GM19438 (cell line): Measurements from ENCODE around the gene PDLIM4.

Experiments used
- ATAC-seq: cut with Tn5 transposase; IDR thresholded peaks from one replicate; pipeline ENCODE4 v1.9.1; 2021; ENCODE audit warnings: low read depth; ENCODE audit not compliant: unreplicated experiment

Gene PDLIM4

GRCh38 chr5:132266031-132266835 lies 8.7 kb downstream of the PDLIM4 start:
- ATAC-seq = no peak

GRCh38 chr5:132266836-132267160 lies 9.3 kb downstream of the PDLIM4 start:
- no peak for ATAC-seq

- no peak for ATAC-seq
Observed at GRCh38 chr5:132267166-132267739, 9.8 kb downstream of the PDLIM4 start.

DNA sequence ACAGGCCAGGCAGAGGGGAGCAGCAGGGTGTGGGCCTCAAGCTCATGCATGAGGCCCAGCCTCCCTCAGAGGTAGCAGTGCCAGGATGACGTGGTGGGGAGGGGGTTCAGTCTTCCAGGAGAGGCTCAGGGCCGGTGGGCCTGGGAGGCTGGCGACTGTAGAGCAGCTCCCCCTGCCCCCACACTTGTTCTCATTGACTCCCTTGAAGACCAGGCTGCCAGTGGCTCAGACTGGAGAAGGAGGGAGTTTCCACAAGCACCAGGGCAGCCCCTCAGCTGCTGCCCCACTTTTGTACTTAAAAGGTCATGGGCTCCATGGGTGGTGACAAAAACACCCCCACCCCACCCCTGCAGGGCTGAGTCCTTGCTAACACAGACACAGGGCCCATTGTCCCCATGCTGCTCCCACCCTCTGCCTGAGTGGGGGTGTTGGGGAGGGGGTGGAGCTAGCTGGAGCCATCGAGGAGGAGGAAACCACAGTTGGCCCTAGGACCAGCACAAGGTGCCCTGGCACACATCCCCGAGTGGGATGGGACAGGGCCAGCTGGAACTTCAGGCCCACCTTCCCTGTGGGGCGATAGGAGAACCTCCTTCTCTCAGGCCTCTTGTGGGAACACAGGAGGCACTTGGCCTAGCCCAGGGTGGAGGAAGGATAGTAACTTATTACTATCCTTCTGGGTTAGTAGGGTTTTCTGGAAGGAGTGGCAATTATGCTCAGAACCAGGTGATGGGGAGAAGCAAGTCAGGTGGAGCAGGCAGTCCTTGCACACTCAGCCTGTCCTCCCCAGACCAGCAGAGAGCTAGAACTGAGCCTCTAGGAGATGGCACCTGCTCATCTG lies 10.7 kb downstream of the PDLIM4 start:
- no peak for ATAC-seq

- peak; percentile 57 for ATAC-seq
Observed at GRCh38 chr5:132268769-132269551, 11.5 kb downstream of the PDLIM4 start.

GRCh38 chr5:132269635-132270334 lies 12.3 kb downstream of the PDLIM4 start:
- no peak for ATAC-seq

DNA sequence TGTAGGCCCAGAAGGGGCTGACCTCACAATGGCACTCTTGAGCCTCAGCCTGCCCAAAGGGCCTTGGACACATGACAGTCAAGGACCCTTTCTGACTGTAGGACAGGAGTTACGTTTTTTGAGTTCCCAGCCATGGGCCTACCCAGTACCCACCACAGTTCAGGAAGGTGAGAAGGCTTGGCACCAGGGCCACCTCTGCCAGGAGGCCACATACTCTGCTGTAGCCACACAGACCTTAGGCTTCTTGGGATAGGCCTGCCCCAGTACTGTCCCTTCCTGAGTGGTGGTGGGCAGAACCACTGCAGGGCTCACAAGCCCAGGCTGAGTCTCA lies 12.8 kb downstream of the PDLIM4 start:
- no peak for ATAC-seq

- ATAC-seq = no peak
Observed at GRCh38 chr5:132270706-132271105, 13.2 kb downstream of the PDLIM4 start.

- no peak for ATAC-seq
Observed at GRCh38 chr5:132271251-132272246, 14.1 kb downstream of the PDLIM4 start.

- no peak for ATAC-seq
Observed at GRCh38 chr5:132272311-132273210, 15.1 kb downstream of the PDLIM4 start.

DNA sequence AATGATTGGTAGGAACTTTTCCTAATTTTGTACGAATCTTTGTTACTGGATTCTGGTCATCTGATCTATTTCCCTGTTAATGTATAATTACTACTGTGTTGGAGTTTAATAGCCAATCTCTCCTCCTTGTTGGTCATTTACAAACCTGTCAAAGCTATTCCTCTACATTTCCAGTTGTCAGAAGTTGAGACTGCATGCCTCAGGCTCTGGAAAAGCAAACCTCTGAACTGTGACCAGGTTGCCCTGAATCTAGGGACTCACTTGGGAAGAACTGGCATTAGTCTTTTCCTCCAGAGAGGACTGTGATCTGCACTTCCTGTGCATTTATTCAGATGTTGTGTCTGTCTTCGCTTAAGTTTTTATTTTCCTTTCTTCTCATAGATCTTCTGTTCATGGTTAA lies 16.1 kb downstream of the PDLIM4 start:
- no peak for ATAC-seq

GRCh38 chr5:132274050-132274792 lies 16.7 kb downstream of the PDLIM4 start:
- ATAC-seq = no peak

- no peak for ATAC-seq
Observed at GRCh38 chr5:132275367-132276220, 18.1 kb downstream of the PDLIM4 start.

DNA sequence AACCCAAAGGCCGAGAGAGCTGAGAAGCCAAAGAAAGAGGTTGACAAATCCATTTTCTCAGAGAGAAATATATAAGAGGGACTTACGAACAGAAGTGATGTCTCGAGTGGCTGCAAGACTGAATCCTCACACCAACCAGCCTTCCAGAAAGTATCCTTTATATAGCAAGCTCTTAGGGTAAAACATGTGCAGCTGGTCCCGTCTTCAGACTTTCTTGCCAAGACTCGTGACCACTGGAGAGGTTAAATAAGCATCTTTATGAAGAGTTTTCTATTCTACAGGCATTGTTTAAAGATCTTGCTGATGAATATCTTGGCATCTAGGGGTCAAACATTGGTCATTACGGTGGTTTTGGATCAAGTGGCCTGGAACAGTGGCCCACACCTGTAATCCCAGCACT lies 19.8 kb downstream of the PDLIM4 start:
- ATAC-seq = no peak

DNA sequence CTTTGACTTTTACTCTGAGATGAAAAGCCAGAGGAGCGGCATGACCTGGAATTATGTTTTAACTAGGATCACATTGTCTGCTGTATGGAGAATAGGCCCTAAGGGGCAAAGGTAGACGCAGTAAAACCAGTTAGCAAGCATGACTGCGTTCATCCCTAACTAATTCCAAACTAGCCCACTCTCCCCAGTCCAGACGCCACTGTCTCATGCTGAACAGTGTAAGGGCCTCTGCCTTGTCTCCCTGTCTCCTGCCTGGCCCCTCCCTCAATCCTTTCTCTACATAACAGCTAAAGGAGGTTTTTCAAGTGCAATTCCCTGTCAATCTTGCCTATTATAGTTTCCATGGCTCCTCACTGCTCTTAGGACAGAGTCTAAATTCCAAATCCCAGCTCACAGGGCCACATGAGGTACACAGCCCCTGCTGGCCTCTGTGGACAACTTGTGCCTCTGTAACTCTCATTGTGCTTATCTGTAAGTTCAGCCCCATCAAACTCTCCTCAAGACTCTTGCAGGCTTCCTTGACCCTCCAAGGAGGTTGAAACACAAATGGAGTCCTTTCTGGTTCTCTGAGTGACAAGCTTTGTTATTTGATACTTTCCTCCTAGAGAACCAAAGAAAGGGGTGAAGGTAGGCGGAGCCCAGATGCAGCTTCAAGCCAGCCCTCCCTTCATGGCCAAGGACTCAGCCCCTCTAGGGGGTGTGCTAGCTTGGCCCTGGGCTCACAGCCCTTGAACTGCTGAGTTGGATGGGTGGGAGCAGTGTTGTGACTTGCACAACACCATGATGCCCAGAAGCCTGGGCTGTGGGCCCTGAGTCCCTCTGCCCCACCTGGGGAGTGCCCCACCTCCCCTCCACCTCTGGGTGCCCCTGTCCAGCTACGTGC lies 20.7 kb downstream of the PDLIM4 start:
- no peak for ATAC-seq

DNA sequence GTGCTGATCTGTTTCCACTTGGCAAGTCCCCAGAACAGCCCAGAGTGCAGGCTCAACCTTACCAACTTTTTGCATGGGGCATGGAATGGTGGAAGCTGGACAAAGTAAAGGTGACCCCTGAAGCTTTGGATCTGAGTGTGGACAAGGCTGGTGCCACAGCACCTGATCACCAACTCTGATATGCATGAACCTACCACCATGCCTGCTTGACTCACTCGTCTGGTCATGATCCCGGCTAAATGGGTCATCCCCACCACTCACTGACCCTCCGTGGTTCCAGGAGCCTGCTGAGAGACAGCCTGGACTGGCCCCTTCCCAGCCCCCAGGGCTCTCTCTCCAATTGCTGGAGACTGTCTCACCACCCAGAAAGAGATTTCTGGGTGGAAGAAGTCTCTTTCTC lies 22.3 kb downstream of the PDLIM4 start:
- ATAC-seq = no peak
